IMR-90 (cell line): ENCODE results near the gene CUL1. TPM values are rescaled to one million over a fixed set of nuclear protein-coding genes. Genes with fewer than 3 reads are reported as not detected.

Experiments
- ATAC-seq: fragments of 200-7000 bp; cut with Tn5 transposase; 2 replicates; pipeline ENCODE4 v1.9.1; 2020; ENCODE audit warnings: low read depth, mild to moderate bottlenecking, moderate library complexity
- BruUV-seq: library from RNA; stranded (reverse); fragments of 400-500 nt; replicated peaks from 2 replicates; lab custom pipeline; 2021; lab: Mats Ljungman, UMichigan
- CTCF ChIA-PET: fragments of 300-600 bp; formaldehyde crosslinking; extraction: SDS; loops from one replicate; lab custom pipeline; 2021; ENCODE audit warnings: antibody characterized with exemption; lab: Yijun Ruan, JAX
- POLR2A ChIA-PET: fragments of 300-600 bp; sonication (Branson Sonifier 250); formaldehyde crosslinking; loops from one replicate; lab custom pipeline; 2022; ENCODE audit warnings: antibody characterized with exemption; ENCODE audit not compliant: unreplicated experiment; lab: Charles Lee
- DNase-seq: peaks from one replicate; pipeline ENCODE4 v3.0.0; 2013
- H2AFZ ChIP-seq: replicated peaks from 2 replicates; pipeline ENCODE3; 2013; ENCODE audit warnings: low read length, mild to moderate bottlenecking; ENCODE audit not compliant: poor library complexity
- H2AK5ac ChIP-seq: 2 replicates; pipeline ENCODE4 v1.6.1; 2013; ENCODE audit warnings: low read depth, low read length, inconsistent platforms
- H2AK9ac ChIP-seq: replicated peaks from 2 replicates; pipeline ENCODE3; 2013; ENCODE audit warnings: mild to moderate bottlenecking, low read depth, low read length, moderate library complexity; ENCODE audit not compliant: poor library complexity
- H2BK120ac ChIP-seq: 2 replicates; pipeline ENCODE4 v1.6.1; 2013; ENCODE audit warnings: low read depth, low read length, inconsistent platforms
- H2BK15ac ChIP-seq: 3 replicates; pipeline ENCODE4 v1.6.1; 2013; ENCODE audit warnings: low read depth, low read length, inconsistent platforms
- H2BK20ac ChIP-seq: 2 replicates; pipeline ENCODE4 v1.6.1; 2013; ENCODE audit warnings: low read depth, mild to moderate bottlenecking, inconsistent platforms, low read length, moderate library complexity
- H2BK5ac ChIP-seq: 2 replicates; pipeline ENCODE4 v1.6.1; 2013; ENCODE audit warnings: mild to moderate bottlenecking, low read depth, low read length, inconsistent platforms; ENCODE audit not compliant: poor library complexity, severe bottlenecking
- H3K14ac ChIP-seq: replicated peaks from 2 replicates; pipeline ENCODE4 v1.6.1; 2013; ENCODE audit warnings: low read depth, low read length, inconsistent platforms
- H3K18ac ChIP-seq: 2 replicates; pipeline ENCODE4 v1.6.1; 2013; ENCODE audit warnings: low read depth, low read length, control low read depth
- H3K23ac ChIP-seq: 2 replicates; pipeline ENCODE4 v1.6.1; 2013; ENCODE audit warnings: low read depth, low read length, inconsistent platforms
- H3K27ac ChIP-seq: 2 replicates; pipeline ENCODE4 v1.5.1; 2013; ENCODE audit warnings: mild to moderate bottlenecking, control low read depth, low read length; ENCODE audit not compliant: insufficient read depth
- H3K27me3 ChIP-seq: 2 replicates; pipeline ENCODE4 v1.6.1; 2013; ENCODE audit warnings: low read length; ENCODE audit not compliant: control insufficient read depth, insufficient read depth
- H3K36me3 ChIP-seq: 2 replicates; pipeline ENCODE4 v1.6.1; 2013; ENCODE audit warnings: low read length, mixed read lengths; ENCODE audit not compliant: control insufficient read depth, insufficient read depth
- H3K4ac ChIP-seq: 2 replicates; pipeline ENCODE4 v1.6.1; 2013; ENCODE audit warnings: low read depth, low read length, inconsistent platforms
- H3K4me1 ChIP-seq: 2 replicates; pipeline ENCODE4 v1.6.1; 2013; ENCODE audit warnings: low read length, mixed read lengths; ENCODE audit not compliant: control insufficient read depth, insufficient read depth
- H3K4me2 ChIP-seq: 2 replicates; pipeline ENCODE4 v1.6.1; 2013; ENCODE audit warnings: low read depth, mild to moderate bottlenecking, control low read depth, low read length, moderate library complexity
- H3K4me3 ChIP-seq: 2 replicates; pipeline ENCODE4 v1.5.1; 2013; ENCODE audit warnings: low read depth, mild to moderate bottlenecking, control low read depth, low read length, moderate library complexity; ENCODE audit not compliant: insufficient read depth
- H3K56ac ChIP-seq: 2 replicates; pipeline ENCODE4 v1.6.1; 2013; ENCODE audit warnings: low read length, inconsistent platforms; ENCODE audit not compliant: insufficient read depth; ENCODE audit errors: extremely low read depth
- H3K79me1 ChIP-seq, 2 experiments: 2 replicates each; pipeline ENCODE4 v1.6.1; 2013; ENCODE audit warnings: low read length in 2 of 2, inconsistent platforms in 1 of 2, low read depth in 1 of 2
- H3K9ac ChIP-seq: 2 replicates; pipeline ENCODE4 v1.6.1; 2013; ENCODE audit warnings: low read depth, low read length, control low read depth
- H3K9me1 ChIP-seq: 2 replicates; pipeline ENCODE4 v1.6.1; 2013; ENCODE audit warnings: low read length, inconsistent platforms; ENCODE audit not compliant: insufficient read depth
- H3K9me3 ChIP-seq: 2 replicates; pipeline ENCODE4 v1.6.1; 2013; ENCODE audit warnings: low read length; ENCODE audit not compliant: control insufficient read depth, insufficient read depth
- H4K20me1 ChIP-seq: 2 replicates; pipeline ENCODE4 v1.6.1; 2013; ENCODE audit warnings: low read length, inconsistent platforms; ENCODE audit not compliant: insufficient read depth
- H4K5ac ChIP-seq: 2 replicates; pipeline ENCODE4 v1.6.1; 2013; ENCODE audit warnings: mild to moderate bottlenecking, low read depth, low read length, control low read depth
- H4K8ac ChIP-seq, 2 experiments: 2 replicates each; pipeline ENCODE4 v1.6.1; 2013; ENCODE audit warnings: low read depth in 2 of 2, low read length in 2 of 2, control low read depth in 1 of 2, inconsistent platforms in 1 of 2
- H4K91ac ChIP-seq: 2 replicates; pipeline ENCODE4 v1.6.1; 2013; ENCODE audit warnings: low read depth, low read length, inconsistent platforms; ENCODE audit not compliant: insufficient read depth
- BHLHE40 ChIP-seq: fragments of 150-350 bp; IDR thresholded peaks from 2 replicates; pipeline ENCODE4 v1.6.1; 2016; ENCODE audit warnings: mild to moderate bottlenecking, low read depth, low read length
- CTCF ChIP-seq: conservative IDR thresholded peaks from 2 replicates; pipeline ENCODE4 v1.5.1; 2012; ENCODE audit warnings: mild to moderate bottlenecking, low read depth, low read length, improper control_type of control experiment
- ELK1 ChIP-seq: fragments of 150-350 bp; IDR thresholded peaks from 2 replicates; pipeline ENCODE4 v1.6.1; 2016; ENCODE audit warnings: low read depth, mild to moderate bottlenecking, low read length, moderate library complexity, borderline replicate concordance
- MAFK ChIP-seq: IDR thresholded peaks from 2 replicates; pipeline ENCODE4 v1.6.1; 2012; ENCODE audit warnings: low read depth, low read length, improper control_type of control experiment
- MAZ ChIP-seq: IDR thresholded peaks from 2 replicates; pipeline ENCODE4 v1.6.1; 2012; ENCODE audit warnings: low read depth, mild to moderate bottlenecking, low read length, improper control_type of control experiment, moderate library complexity, borderline replicate concordance
- NFE2L2 ChIP-seq: fragments of 150-350 bp; IDR thresholded peaks from 2 replicates; pipeline ENCODE4 v1.6.1; 2016; ENCODE audit warnings: low read depth, mild to moderate bottlenecking, low read length
- USF2 ChIP-seq: fragments of 150-350 bp; IDR thresholded peaks from 2 replicates; pipeline ENCODE4 v1.6.1; 2017; ENCODE audit warnings: mild to moderate bottlenecking, antibody characterized with exemption, low read length, low read depth
- WGBS, 2 experiments: methylation state at CpG; one replicate each; pipeline versions ENCODE4 v1.1.5 to v1.1.7; 2013; ENCODE audit warnings: missing lambda C conversion rate in 2 of 2; ENCODE audit not compliant: insufficient read length in 1 of 2; ENCODE audit errors: extremely low coverage in 2 of 2; 5-methylcytosine and 5-hydroxymethylcytosine counted together
- dilution Hi-C: fragments of 300-500 bp; cut with HindIII; formaldehyde crosslinking; loops from one replicate; pipeline ENCODE4 v1.14.3; 2018; ENCODE audit warnings: low sequenced_read_pairs; ENCODE audit not compliant: unreplicated experiment
- in situ Hi-C: fragments of 300-500 bp; cut with MboI; formaldehyde crosslinking; loops from 3 replicates; pipeline ENCODE4 v1.14.3; 2019; ENCODE audit warnings: low sequenced_read_pairs, inconsistent platforms, mixed read lengths
- intact Hi-C: fragments of 100-400 bp; cut with micrococcal nuclease; formaldehyde crosslinking; loops from 2 replicates; pipeline ENCODE4 v1.10.0; 2022
- polyA plus RNA-seq, 3 experiments: library from polyadenylated mRNA; depleted of rRNA; stranded (reverse); fragments of >200 nt; gene quantifications; 2 replicates each; pipeline ENCODE4 v1.2.3, GENCODE V29; 2012; ENCODE audit warnings: low replicate concordance in 1 of 3
- total RNA-seq: library from RNA; depleted of rRNA; stranded (reverse); fragments of >200 nt; gene quantifications from 2 replicates; pipeline ENCODE4 v1.2.3, GENCODE V29; 2012

Gene CUL1
- total and polyA plus RNA-seq, 2 of the 4 experiments (the other 2 are of a cell fraction), result 44.0 to 46.2 TPM

GRCh38 chr7:148721390-148721789 lies 22.7 kb downstream of the CUL1 start:
- Histone ChIP-seq H2AK5ac (no peak overlapping the region), H3K27ac (no peak overlapping the region), H3K27me3 (no peaks in the 10 kb centered on the region), H3K9ac (no peak overlapping the region), H3K4me3 (no peak overlapping the region), H2BK5ac (no peak overlapping the region), H3K18ac (no peak overlapping the region), H3K4me1 (peaks cover 23% of the 10 kb centered on the region), H4K20me1 (peaks cover 92% of the 10 kb centered on the region), H4K91ac (no peak overlapping the region), H2AK9ac (no peak overlapping the region), H3K36me3 (no peaks in the 10 kb centered on the region; the same call in 1 of the 2 replicates), H3K4me2 (no peak overlapping the region), H3K23ac (no peak overlapping the region), H3K14ac (no peak overlapping the region), H4K5ac (no peak overlapping the region), H2BK15ac (no peak overlapping the region), H4K8ac (no peak overlapping the region), H3K56ac (no peak overlapping the region), H2AFZ (no peak overlapping the region), H3K9me3 (no peaks in the 10 kb centered on the region), H3K9me1 (peaks cover 28% of the 10 kb centered on the region), H3K79me1 (peaks cover 14 to 66% of the 10 kb centered on the region in 2 experiments), H2BK120ac (no peak overlapping the region), H3K4ac (no peak overlapping the region), H2BK20ac (no peak overlapping the region)
- in situ Hi-C loops (no loop called here), intact Hi-C loops (loop anchor here (2.0 kb wide), 1 partner anchor 17 kb away; no protein-coding TSS in a partner anchor), dilution Hi-C loops (no loop called here)
- ChIA-PET CTCF (interaction anchor here (1.3 kb wide), 1 partner anchor 8 kb away, joined by 3 read pairs; no protein-coding TSS in a partner anchor), POLR2A (interaction anchor here (0.6 kb wide), 1 partner anchor 293 kb away, joined by 4 read pairs; no protein-coding TSS in a partner anchor)
- no CpG with 5 or more reads among the region's 3 CpGs for WGBS, 2 experiments
- no peak for TF ChIP-seq ELK1
- no peak for TF ChIP-seq NFE2L2
- no peak for TF ChIP-seq USF2
- TF ChIP-seq MAFK, result no peak
- TF ChIP-seq BHLHE40, result no peak
- TF ChIP-seq MAZ, result no peak
- TF ChIP-seq CTCF, result no peak
- BruUV-seq, result no TSS peak
- no peak for ATAC-seq
- no peak for DNase-seq
